GM13976 (cell line): ENCODE data around the gene MRPL53.

Experiments
- DNase-seq: peaks from one replicate; pipeline ENCODE4 v3.0.0; 2012; ENCODE audit warnings: low spot score
- CTCF ChIP-seq: IDR thresholded peaks from 2 replicates; pipeline ENCODE4 v1.5.1; 2012; ENCODE audit warnings: borderline replicate concordance, mild to moderate bottlenecking; ENCODE audit not compliant: insufficient read depth; ENCODE audit errors: extremely low read depth, missing control alignments, control extremely low read depth
- in situ Hi-C: fragments of 300-500 bp; cut with MboI; formaldehyde crosslinking; loops from one replicate; pipeline ENCODE4 v1.12.0; 2022; ENCODE audit warnings: low sequenced_read_pairs, mixed read lengths, inconsistent platforms; ENCODE audit not compliant: unreplicated experiment

The MRPL53 gene

GRCh38 chr2:74505448-74506246 lies 33.2 kb upstream of the MRPL53 start:
- in situ Hi-C loops, result no loop called here
- DNase-seq, result no peak

DNA sequence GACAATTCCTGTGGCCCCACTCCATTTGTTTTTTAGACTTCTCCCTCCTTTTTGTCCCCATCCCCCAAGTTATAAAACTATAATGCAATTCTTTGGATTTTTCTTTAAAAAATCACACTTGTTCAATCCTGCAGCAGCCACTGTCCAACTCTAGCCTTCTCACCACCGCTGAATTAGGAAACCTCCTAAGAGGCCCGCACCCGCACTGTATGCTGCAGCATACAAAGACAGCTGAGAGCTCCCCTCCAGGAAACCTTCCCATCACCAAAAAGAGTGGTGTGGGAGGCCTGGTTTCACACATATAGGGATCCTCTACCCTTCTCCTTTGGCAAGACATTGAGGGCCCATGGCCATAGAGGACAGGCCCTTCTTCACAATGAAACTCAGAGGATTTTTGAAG lies 32.1 kb upstream of the MRPL53 start:
- in situ Hi-C loops, result no loop called here
- DNase-seq, result no peak
- TF ChIP-seq CTCF, result no peak

More at GRCh38 chr2:74505448-74506246, 33.2 kb upstream of the MRPL53 start:
- no peak for TF ChIP-seq CTCF

- in situ Hi-C loops, result no loop called here
Measured at GRCh38 chr2:74503506-74504475, 31.3 kb upstream of the MRPL53 start.

DNA sequence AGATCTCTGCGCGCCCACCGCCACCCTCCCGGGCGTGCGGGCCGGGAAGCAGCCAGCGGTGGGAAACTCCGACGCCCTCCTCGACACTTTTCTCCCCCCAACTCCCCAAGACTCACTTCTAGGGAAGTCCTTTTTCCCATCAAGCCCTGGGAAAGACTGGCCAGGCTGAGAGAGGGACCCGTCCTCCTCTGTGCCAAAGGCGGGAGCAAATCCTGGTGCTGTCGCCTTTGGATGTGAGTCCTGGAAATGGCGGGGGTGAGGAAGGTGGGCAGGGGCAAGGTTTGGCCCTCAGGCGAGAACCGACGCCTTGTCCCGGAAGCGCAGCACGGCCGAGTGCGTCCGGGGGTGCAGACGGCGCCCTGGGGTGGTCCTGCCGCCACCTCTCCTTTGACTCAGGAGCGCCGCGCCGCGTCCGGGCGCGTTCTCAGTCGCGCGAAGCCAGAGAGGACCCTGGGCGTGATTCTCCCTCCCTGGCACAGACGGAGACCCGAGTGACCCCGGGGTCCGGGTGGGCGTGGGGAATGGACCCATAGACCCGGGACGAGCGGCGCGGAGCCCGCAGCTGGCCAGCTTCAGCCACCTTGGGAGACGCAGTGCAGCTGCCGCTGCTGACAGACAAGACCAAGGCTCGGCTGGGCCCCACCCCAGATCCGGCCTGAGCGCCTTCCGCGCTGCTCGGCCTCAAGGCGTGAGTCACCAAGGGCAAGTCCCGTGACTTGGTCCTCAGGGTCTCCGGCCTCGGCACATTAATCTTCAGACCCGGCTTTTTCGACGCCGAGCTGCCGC lies 30.4 kb upstream of the MRPL53 start:
- peak; percentile 86 for DNase-seq
- TF ChIP-seq CTCF, result peak; percentile 46
- in situ Hi-C loops, result no loop called here

More at GRCh38 chr2:74503506-74504475, 31.3 kb upstream of the MRPL53 start:
- TF ChIP-seq CTCF, result no peak
- no peak for DNase-seq

DNA sequence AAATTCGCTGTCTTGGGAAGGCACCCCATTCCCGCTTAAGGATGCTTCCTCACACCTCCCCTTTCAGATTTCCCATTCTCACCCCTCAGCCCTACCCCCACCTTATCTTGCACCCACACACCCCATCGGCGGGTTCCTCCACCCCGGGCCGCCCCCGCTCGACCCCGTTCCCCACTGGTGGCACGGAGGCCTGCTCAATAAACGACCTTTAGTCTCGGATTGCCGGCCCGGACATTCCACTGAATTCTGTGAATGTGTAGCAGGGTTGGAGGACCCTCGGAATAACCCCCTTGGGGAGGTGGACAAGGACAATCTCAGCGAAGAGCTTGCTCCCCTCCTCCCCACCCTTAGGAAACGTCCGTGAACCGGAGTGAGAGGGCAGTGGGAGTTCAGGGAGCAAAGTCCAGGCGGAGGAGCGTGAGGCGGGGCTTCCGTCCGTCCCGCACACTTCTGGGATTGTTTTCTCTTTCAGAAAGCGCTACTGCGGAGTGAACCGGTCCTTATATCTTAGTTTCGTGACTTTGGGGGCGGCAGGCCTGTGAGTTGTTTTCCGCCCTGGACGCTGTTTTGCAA lies 29.8 kb upstream of the MRPL53 start:
- no peak for DNase-seq
- in situ Hi-C loops, result no loop called here
- TF ChIP-seq CTCF, result no peak

DNA sequence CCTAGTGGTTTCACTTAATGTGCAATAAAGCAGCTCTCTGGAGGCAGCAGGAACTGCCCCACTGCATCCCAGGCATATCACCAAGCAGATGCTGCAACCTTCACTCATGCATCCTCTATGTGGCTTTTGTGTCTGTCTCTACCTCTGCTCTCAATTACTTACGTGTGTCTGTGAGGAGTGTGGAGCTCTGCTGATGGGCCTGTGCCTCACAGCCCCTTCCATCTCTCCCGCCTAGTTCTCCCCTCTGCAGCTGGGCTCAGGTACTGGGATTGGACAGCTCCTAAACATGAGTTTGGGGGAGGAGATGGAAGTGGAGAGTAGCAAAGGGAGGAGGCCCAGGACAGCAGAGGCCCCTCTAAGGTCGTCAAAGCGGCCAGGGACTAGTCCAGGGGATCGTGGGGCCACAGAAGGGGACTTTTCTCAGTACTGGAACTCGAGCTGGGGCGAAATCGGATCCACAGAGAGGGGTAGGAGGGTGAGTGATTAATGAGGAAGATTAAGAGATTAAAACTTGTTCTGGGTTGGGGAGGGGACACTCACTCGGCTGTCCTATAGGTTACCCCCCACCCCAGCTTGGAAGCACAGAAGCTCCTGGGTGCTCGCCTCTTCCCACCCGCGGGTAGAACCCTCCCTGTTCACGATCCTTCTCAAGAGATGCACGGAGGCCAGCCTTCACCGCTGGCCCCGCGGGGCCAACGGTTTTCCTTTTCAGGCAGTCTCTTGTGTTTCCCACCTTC lies 29.0 kb upstream of the MRPL53 start:
- no peak for DNase-seq
- no peak for TF ChIP-seq CTCF
- in situ Hi-C loops, result no loop called here
